ENCODE results near the gene PRKCE. TPM values are rescaled to one million over a fixed set of nuclear protein-coding genes. Genes with fewer than 3 reads are reported as not detected.

Gene PRKCE
- total and polyA plus RNA-seq, 2 experiments from 2014 or later: 9.6 to 11.9 TPM

- Histone ChIP-seq H3K4me3 (no peak overlapping the region), H3K27ac (no peak overlapping the region), H3K4me1 (ENCODE audit: insufficient read depth) (peaks cover 4% of the 10 kb centered on the region), H4K20me1 (ENCODE audit: insufficient read depth, poor library complexity, severe bottlenecking) (no peaks in the 10 kb centered on the region), H3K4me2 (no peak overlapping the region), H3K27me3 (no peaks in the 10 kb centered on the region), H3K9me2 (replicated peaks; ENCODE audit: insufficient read depth) (no peaks in the 10 kb centered on the region), H3K79me2 (no peaks in the 10 kb centered on the region), H2AFZ (no peak overlapping the region), H3K9me3 (ENCODE audit: low read depth) (no peaks in the 10 kb centered on the region), H3K36me3 (replicated peaks; ENCODE audit: insufficient read depth, low read depth) (no peaks in the 10 kb centered on the region)
- TF ChIP-seq EZH2phosphoT487 (IDR thresholded peaks at IDR 0.05; ENCODE audit: low read depth, severe bottlenecking, unreplicated experiment): no peak
- TF ChIP-seq CTCF (IDR thresholded peaks at IDR 0.05; ENCODE audit: poor library complexity): no peak
- no peak for TF ChIP-seq EZH2 (IDR thresholded peaks at IDR 0.05; ENCODE audit: borderline replicate concordance)
- DNase-seq (ENCODE audit: low spot score): no peak
- 92% methylated on average over 4 of the region's 4 CpGs for WGBS (ENCODE audit: low lambda C conversion rate, missing lambda C conversion rate)
Observed at GRCh38 chr2:45782986-45783385, 131.5 kb downstream of the PRKCE start.

- H3K4me3 ChIP-seq: no peak overlapping the region
- H3K9me2 ChIP-seq (replicated peaks; ENCODE audit: insufficient read depth): no peaks in the 10 kb centered on the region
- no peak overlapping the region for H3K27ac ChIP-seq
- TF ChIP-seq CTCF (IDR thresholded peaks at IDR 0.05; ENCODE audit: poor library complexity) (no peak), EZH2 (IDR thresholded peaks at IDR 0.05; ENCODE audit: borderline replicate concordance) (no peak), EZH2phosphoT487 (IDR thresholded peaks at IDR 0.05; ENCODE audit: low read depth, severe bottlenecking, unreplicated experiment) (no peak)
- H3K9me3 ChIP-seq (ENCODE audit: low read depth): no peaks in the 10 kb centered on the region
- H3K27me3 ChIP-seq: no peaks in the 10 kb centered on the region
- no peaks in the 10 kb centered on the region for H4K20me1 ChIP-seq (ENCODE audit: insufficient read depth, poor library complexity, severe bottlenecking)
- no peak for DNase-seq (ENCODE audit: low spot score)
- no peaks in the 10 kb centered on the region for H3K79me2 ChIP-seq
- no peak overlapping the region for H3K4me2 ChIP-seq
- no peaks in the 10 kb centered on the region for H3K36me3 ChIP-seq (replicated peaks; ENCODE audit: insufficient read depth, low read depth)
- WGBS (ENCODE audit: low lambda C conversion rate, missing lambda C conversion rate): 83% methylated on average over 10 of the region's 10 CpGs
- H3K4me1 ChIP-seq (ENCODE audit: insufficient read depth): peaks cover 4% of the 10 kb centered on the region
- H2AFZ ChIP-seq: no peak overlapping the region
Observed at GRCh38 chr2:45786030-45786835, 134.8 kb downstream of the PRKCE start.

- Histone ChIP-seq H3K4me1 (ENCODE audit: insufficient read depth) (peaks cover 4% of the 10 kb centered on the region), H3K27me3 (no peaks in the 10 kb centered on the region), H3K4me3 (no peak overlapping the region), H3K4me2 (no peak overlapping the region), H3K27ac (no peak overlapping the region), H3K9me2 (replicated peaks; ENCODE audit: insufficient read depth) (no peaks in the 10 kb centered on the region), H3K79me2 (no peaks in the 10 kb centered on the region), H4K20me1 (ENCODE audit: insufficient read depth, poor library complexity, severe bottlenecking) (no peaks in the 10 kb centered on the region), H3K9me3 (ENCODE audit: low read depth) (no peaks in the 10 kb centered on the region), H3K36me3 (replicated peaks; ENCODE audit: insufficient read depth, low read depth) (no peaks in the 10 kb centered on the region), H2AFZ (no peak overlapping the region)
- WGBS (ENCODE audit: low lambda C conversion rate, missing lambda C conversion rate): 94% methylated on average over 10 of the region's 10 CpGs
- DNase-seq (ENCODE audit: low spot score): no peak
- TF ChIP-seq CTCF (IDR thresholded peaks at IDR 0.05; ENCODE audit: poor library complexity) (no peak), EZH2 (IDR thresholded peaks at IDR 0.05; ENCODE audit: borderline replicate concordance) (no peak), EZH2phosphoT487 (IDR thresholded peaks at IDR 0.05; ENCODE audit: low read depth, severe bottlenecking, unreplicated experiment) (no peak)
Observed at GRCh38 chr2:45786836-45787357, 135.4 kb downstream of the PRKCE start.
